ENCODE measurements around the gene IFT172. TPM values are rescaled to one million over a fixed set of nuclear protein-coding genes. Genes with fewer than 3 reads are reported as not detected.

IFT172 gene
- total RNA-seq, 2 experiments from 2014 or later: 13.9 to 26.8 TPM

- no peak overlapping the region for H3K4me2 ChIP-seq (ENCODE audit: low read length)
- H3K27ac ChIP-seq (ENCODE audit: low read depth, low read length, poor library complexity, severe bottlenecking): no peak overlapping the region
- H4K20me1 ChIP-seq (ENCODE audit: insufficient read depth, low read length): no peaks in the 10 kb centered on the region
- H3K9me3 ChIP-seq (ENCODE audit: low read length): no peaks in the 10 kb centered on the region
- no TSS peak for BruUV-seq (replicated peaks)
- H3K36me3 ChIP-seq (ENCODE audit: insufficient read depth, low read length): peaks cover 61% of the 10 kb centered on the region
- CTCF ChIA-PET (ENCODE audit: unreplicated experiment): no interaction called here
- no peaks in the 10 kb centered on the region for H3K4me1 ChIP-seq (ENCODE audit: insufficient read depth, low read length, poor library complexity, severe bottlenecking)
- no peak for TF ChIP-seq EZH2phosphoT487 (IDR thresholded peaks at IDR 0.05; ENCODE audit: borderline replicate concordance, low read depth, low read length)
- no peak for TF ChIP-seq CTCF (conservative IDR thresholded peaks at IDR 0.05; ENCODE audit: low read length)
- no peaks in the 10 kb centered on the region for H3K79me2 ChIP-seq (ENCODE audit: insufficient read depth, low read depth, low read length)
- DNase-seq (ENCODE audit: low spot score): no peak
- POLR2A ChIA-PET: no interaction called here
- intact Hi-C loops (cut with micrococcal nuclease; ENCODE audit: unreplicated experiment): no loop called here
- H3K4me3 ChIP-seq (ENCODE audit: low read depth, low read length, poor library complexity, severe bottlenecking): no peak overlapping the region
- no peak overlapping the region for H2AFZ ChIP-seq (ENCODE audit: low read length)
- no peaks in the 10 kb centered on the region for H3K9me2 ChIP-seq (ENCODE audit: insufficient read depth, low read length)
Measured at GRCh38 chr2:27441226-27441926, 48.2 kb downstream of the IFT172 start.

GRCh38 chr2:27435628-27436027 lies 53.9 kb downstream of the IFT172 start:
- intact Hi-C loops (cut with micrococcal nuclease; ENCODE audit: unreplicated experiment): no loop called here
- Histone ChIP-seq H3K27ac (ENCODE audit: low read depth, low read length, poor library complexity, severe bottlenecking) (no peak overlapping the region), H4K20me1 (ENCODE audit: insufficient read depth, low read length) (no peaks in the 10 kb centered on the region; the same call in 1 of the 2 replicates), H3K36me3 (ENCODE audit: insufficient read depth, low read length) (peaks cover 73% of the 10 kb centered on the region), H3K79me2 (ENCODE audit: insufficient read depth, low read depth, low read length) (peaks cover 19% of the 10 kb centered on the region), H3K4me1 (ENCODE audit: insufficient read depth, low read length, poor library complexity, severe bottlenecking) (peaks cover 2% of the 10 kb centered on the region), H2AFZ (ENCODE audit: low read length) (no peak overlapping the region), H3K4me2 (ENCODE audit: low read length) (no peak overlapping the region), H3K4me3 (ENCODE audit: low read depth, low read length, poor library complexity, severe bottlenecking) (no peak overlapping the region), H3K9me2 (ENCODE audit: insufficient read depth, low read length) (no peaks in the 10 kb centered on the region), H3K9me3 (ENCODE audit: low read length) (no peaks in the 10 kb centered on the region)
- DNase-seq (ENCODE audit: low spot score): no peak
- TF ChIP-seq EZH2phosphoT487 (IDR thresholded peaks at IDR 0.05; ENCODE audit: borderline replicate concordance, low read depth, low read length): no peak
- no peak for TF ChIP-seq CTCF (conservative IDR thresholded peaks at IDR 0.05; ENCODE audit: low read length)
- POLR2A ChIA-PET: interaction anchor here (0.7 kb wide), 1 partner anchor 24 kb away, joined by 3 read pairs; no protein-coding TSS in a partner anchor
- BruUV-seq (replicated peaks): no TSS peak
- CTCF ChIA-PET (ENCODE audit: unreplicated experiment): no interaction called here

GRCh38 chr2:27431395-27431794 lies 58.1 kb downstream of the IFT172 start:
- H3K9me2 ChIP-seq (ENCODE audit: insufficient read depth, low read length): no peaks in the 10 kb centered on the region
- peaks cover 21% of the 10 kb centered on the region for H3K4me1 ChIP-seq (ENCODE audit: insufficient read depth, low read length, poor library complexity, severe bottlenecking)
- H3K79me2 ChIP-seq (ENCODE audit: insufficient read depth, low read depth, low read length): peaks cover 35% of the 10 kb centered on the region
- DNase-seq (ENCODE audit: low spot score): no peak
- no peak overlapping the region for H3K27ac ChIP-seq (ENCODE audit: low read depth, low read length, poor library complexity, severe bottlenecking)
- ChIA-PET CTCF (ENCODE audit: unreplicated experiment) (no interaction called here), POLR2A (interaction anchor here (1.0 kb wide), 1 partner anchor 22 kb away, joined by 5 read pairs; the partner anchor contains the start of gene PPM1G)
- intact Hi-C loops (cut with micrococcal nuclease; ENCODE audit: unreplicated experiment): no loop called here
- H3K36me3 ChIP-seq (ENCODE audit: insufficient read depth, low read length): peaks cover 36% of the 10 kb centered on the region
- TF ChIP-seq EZH2phosphoT487 (IDR thresholded peaks at IDR 0.05; ENCODE audit: borderline replicate concordance, low read depth, low read length) (no peak), CTCF (conservative IDR thresholded peaks at IDR 0.05; ENCODE audit: low read length) (no peak)
- H3K4me3 ChIP-seq (ENCODE audit: low read depth, low read length, poor library complexity, severe bottlenecking): no peak overlapping the region
- H3K9me3 ChIP-seq (ENCODE audit: low read length): no peaks in the 10 kb centered on the region
- H2AFZ ChIP-seq (ENCODE audit: low read length): no peak overlapping the region
- BruUV-seq (replicated peaks): no TSS peak
- peaks cover 11% of the 10 kb centered on the region for H4K20me1 ChIP-seq (ENCODE audit: insufficient read depth, low read length)
- H3K4me2 ChIP-seq (ENCODE audit: low read length): no peak overlapping the region

All from OCI-LY7 (cell line).